HUES48 (cell line): ENCODE measurements around the gene MYPOP.

Source experiments
- H3K27ac ChIP-seq: one replicate; pipeline ENCODE4 v1.7.0; 2013; ENCODE audit warnings: low read depth, low read length, inconsistent platforms
- H3K27me3 ChIP-seq: 2 replicates; pipeline ENCODE4 v1.6.1; 2013; ENCODE audit warnings: mild to moderate bottlenecking, low read length; ENCODE audit not compliant: control insufficient read depth, insufficient read depth
- H3K36me3 ChIP-seq: 2 replicates; pipeline ENCODE4 v1.6.1; 2013; ENCODE audit warnings: low read length; ENCODE audit not compliant: control insufficient read depth, insufficient read depth
- H3K4me1 ChIP-seq: 2 replicates; pipeline ENCODE4 v1.6.1; 2013; ENCODE audit warnings: mild to moderate bottlenecking, low read length; ENCODE audit not compliant: control insufficient read depth, insufficient read depth
- H3K4me3 ChIP-seq: 2 replicates; pipeline ENCODE4 v1.5.1; 2013; ENCODE audit warnings: mild to moderate bottlenecking, low read depth, low read length
- H3K9ac ChIP-seq: 2 replicates; pipeline ENCODE4 v1.6.1; 2013; ENCODE audit warnings: mild to moderate bottlenecking, low read depth, low read length, moderate library complexity
- H3K9me3 ChIP-seq: 2 replicates; pipeline ENCODE4 v1.6.1; 2013; ENCODE audit warnings: low read length; ENCODE audit not compliant: control insufficient read depth, insufficient read depth

MYPOP gene

DNA sequence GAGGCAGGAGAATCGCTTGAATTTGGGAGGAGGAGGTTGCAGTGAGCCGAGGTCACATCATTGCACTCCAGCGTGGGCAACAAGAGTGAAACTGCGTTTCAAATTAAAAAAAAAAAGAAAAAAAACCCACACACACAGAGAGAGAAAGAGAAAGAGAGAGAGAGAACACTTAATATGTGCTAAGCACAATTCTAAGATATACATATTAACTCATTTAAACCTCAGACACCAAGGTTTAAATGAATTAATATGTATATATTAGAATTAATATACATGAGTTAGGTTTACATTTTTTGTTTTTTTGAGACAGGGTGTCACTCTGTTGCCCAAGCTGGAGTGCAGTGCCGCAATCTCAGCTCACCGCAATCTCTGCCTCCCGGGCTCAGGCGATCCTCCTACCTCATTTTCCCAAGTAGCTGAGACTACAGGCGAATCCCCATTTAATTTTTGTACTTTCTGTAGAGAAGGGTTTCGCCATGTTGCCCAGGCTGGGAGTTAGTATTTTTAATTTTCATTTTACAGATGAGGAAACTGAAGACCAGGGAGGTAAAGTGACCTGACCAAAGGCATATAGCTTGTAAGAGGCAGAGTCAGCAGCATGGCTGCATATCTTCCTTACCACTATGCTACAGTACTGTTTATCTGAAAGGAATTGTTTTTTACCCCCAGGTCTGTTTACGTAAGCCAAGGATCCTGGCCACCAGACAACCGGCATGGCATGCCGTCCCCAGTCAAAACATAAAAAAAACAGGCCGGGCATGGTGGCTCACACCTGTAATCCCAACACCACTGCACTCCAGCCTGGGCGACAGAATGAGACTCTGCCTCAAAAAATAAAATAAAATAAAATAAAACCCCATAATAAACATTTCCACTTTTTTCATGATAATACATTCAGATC lies 41.8 kb downstream of the MYPOP start:
- H3K4me3 ChIP-seq, result no peak overlapping the region

GRCh38 chr19:45854167-45854778 lies 48.1 kb downstream of the MYPOP start:
- no peaks in the 10 kb centered on the region for H3K4me1 ChIP-seq
- peaks cover 68% of the 10 kb centered on the region for H3K36me3 ChIP-seq
- H3K9ac ChIP-seq, result no peak overlapping the region
- H3K27me3 ChIP-seq, result no peaks in the 10 kb centered on the region
- no peak overlapping the region for H3K27ac ChIP-seq
- no peaks in the 10 kb centered on the region for H3K9me3 ChIP-seq
- H3K4me3 ChIP-seq, result no peak overlapping the region

More for the DNA sequence above, 41.8 kb downstream of the MYPOP start:
- H3K27me3 ChIP-seq, result no peaks in the 10 kb centered on the region
- peaks cover 26% of the 10 kb centered on the region for H3K36me3 ChIP-seq
- H3K4me1 ChIP-seq, result peaks cover 4% of the 10 kb centered on the region; the same call in 1 of the 2 replicates
- H3K27ac ChIP-seq, result no peak overlapping the region
- no peak overlapping the region for H3K9ac ChIP-seq
- no peaks in the 10 kb centered on the region for H3K9me3 ChIP-seq

DNA sequence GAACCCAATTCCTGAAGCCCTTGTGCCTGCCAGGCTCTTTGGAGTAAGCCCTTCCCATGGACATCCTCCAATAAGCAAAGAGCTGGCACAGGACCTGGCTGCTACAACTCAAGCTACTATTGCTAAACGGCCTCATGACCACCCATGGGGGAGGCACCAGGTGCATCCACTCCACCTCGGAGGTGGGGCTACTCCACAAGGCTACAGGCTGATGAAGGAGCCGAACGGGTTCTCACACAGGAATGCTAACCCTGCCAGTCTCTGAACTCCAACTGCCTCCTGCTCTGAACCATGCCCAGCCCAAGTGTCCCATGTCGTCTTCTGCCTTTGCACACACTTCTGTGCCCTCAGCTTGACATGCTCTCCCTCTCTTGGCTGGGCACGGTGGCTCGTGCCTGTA lies 49.4 kb downstream of the MYPOP start:
- peaks cover 73% of the 10 kb centered on the region for H3K36me3 ChIP-seq
- H3K4me1 ChIP-seq, result no peaks in the 10 kb centered on the region
- no peaks in the 10 kb centered on the region for H3K9me3 ChIP-seq
- H3K4me3 ChIP-seq, result no peak overlapping the region
- H3K27ac ChIP-seq, result no peak overlapping the region
- H3K27me3 ChIP-seq, result no peaks in the 10 kb centered on the region
- H3K9ac ChIP-seq, result no peak overlapping the region

DNA sequence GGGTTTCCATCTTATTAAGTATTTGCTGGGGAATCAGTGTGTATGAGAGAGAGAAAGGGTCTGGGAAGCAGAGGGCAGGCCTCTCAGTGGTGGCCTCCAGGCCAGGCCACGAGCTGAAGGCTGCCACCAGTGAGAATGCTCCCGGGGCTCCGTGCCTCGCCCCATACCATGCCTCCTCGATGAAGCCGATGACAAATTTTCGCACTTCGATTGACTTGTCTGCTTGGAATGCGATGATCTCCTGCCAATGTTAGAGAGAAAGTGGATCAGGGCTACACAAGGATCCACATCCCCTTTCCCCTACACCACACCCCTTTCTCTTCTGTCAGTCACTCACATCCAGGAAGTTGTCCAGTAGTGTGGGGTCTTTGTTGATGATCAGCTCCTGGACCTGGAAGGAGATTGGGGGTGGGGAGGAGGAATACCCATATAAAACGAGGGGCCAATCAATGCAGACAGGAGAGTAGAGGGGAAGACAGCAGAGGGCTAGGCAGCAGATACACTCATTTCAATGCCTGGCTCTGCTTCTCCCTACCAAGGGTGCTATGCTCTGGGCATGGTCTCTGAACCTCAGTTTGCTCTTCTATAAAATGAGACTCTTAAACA lies 50.2 kb downstream of the MYPOP start:
- Histone ChIP-seq H3K4me3 (no peak overlapping the region), H3K9ac (no peak overlapping the region), H3K36me3 (peaks cover 80% of the 10 kb centered on the region), H3K4me1 (no peaks in the 10 kb centered on the region), H3K27ac (no peak overlapping the region), H3K9me3 (no peaks in the 10 kb centered on the region), H3K27me3 (no peaks in the 10 kb centered on the region)

DNA sequence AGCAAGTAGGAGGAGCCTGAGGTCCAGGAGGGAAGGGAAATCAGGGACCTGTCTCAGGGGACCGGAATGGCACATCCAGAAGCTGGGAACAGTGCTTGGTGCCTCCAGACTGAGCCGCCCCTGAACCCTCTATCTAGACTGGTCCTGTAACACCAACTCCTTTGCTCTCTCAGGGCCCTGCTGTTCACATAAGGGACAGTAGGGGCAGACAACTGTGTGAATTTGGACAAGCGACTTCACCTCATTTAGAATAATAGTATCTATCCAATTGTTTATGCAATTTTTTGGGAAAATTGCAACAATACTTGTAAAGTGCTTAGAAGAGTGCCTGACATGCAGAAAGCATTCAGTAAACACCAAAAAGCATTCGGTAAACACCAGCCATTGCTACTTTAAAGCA lies 53.5 kb downstream of the MYPOP start:
- Histone ChIP-seq H3K27ac (no peak overlapping the region), H3K36me3 (peaks cover 96% of the 10 kb centered on the region), H3K4me3 (no peak overlapping the region), H3K9ac (no peak overlapping the region), H3K4me1 (no peaks in the 10 kb centered on the region), H3K27me3 (no peaks in the 10 kb centered on the region), H3K9me3 (no peaks in the 10 kb centered on the region)

DNA sequence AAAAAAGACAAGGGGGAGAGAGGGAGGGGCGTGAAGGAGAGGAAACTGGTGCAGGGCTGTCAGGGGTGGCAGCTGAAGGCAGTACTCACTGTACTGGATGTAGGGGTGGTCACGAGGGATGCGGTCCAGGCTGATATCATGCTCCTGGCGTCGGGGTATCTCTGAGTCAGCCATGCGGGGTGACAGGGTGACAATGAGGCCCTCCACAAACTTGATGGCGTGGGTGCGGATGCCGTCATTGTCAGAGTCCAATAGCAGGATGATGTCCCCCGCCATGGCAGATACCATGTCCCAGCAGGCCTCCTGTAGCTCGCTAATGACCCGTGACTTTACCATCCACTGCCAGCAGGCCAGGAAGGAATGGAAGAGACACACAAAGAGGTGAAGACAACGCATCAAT lies 54.8 kb downstream of the MYPOP start:
- Histone ChIP-seq H3K4me3 (no peak overlapping the region), H3K4me1 (no peaks in the 10 kb centered on the region), H3K9me3 (no peaks in the 10 kb centered on the region), H3K9ac (no peak overlapping the region), H3K27ac (no peak overlapping the region), H3K27me3 (no peaks in the 10 kb centered on the region), H3K36me3 (peaks cover 95% of the 10 kb centered on the region)

DNA sequence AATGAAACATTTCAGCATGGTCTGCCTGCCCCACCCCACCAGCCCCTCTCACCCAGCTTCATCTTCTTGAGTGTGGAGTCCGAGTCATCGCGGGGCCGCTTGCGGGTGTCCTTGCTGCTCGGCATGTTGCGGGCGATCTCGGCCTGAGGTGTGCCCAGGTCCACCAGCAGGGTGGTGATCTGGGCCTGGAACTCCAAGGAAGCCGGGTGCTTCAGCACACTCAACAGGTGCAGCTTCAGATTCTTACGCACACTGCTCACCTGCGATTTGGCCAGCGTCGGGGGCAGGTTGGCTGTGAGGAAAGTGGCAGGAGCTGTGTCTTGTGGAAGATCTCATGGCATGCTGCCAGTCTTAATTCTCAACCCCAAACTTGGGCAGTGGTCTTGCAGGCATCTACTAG lies 60.2 kb downstream of the MYPOP start:
- H3K4me1 ChIP-seq, result no peaks in the 10 kb centered on the region
- no peaks in the 10 kb centered on the region for H3K9me3 ChIP-seq
- peaks cover 90% of the 10 kb centered on the region for H3K36me3 ChIP-seq
- H3K9ac ChIP-seq, result no peak overlapping the region
- no peak overlapping the region for H3K4me3 ChIP-seq
- H3K27ac ChIP-seq, result no peak overlapping the region
- H3K27me3 ChIP-seq, result no peaks in the 10 kb centered on the region
